Sigmoid colon (tissue), 7 donors: ENCODE data around the gene FLNB. TPM values are rescaled to one million over a fixed set of nuclear protein-coding genes. Genes with fewer than 3 reads are reported as not detected.

Experiments
- DNase-seq: peaks from one replicate; pipeline ENCODE4 v3.0.0-alpha.2; 2019
- H3K27ac ChIP-seq, 4 donors: fragments of 200-600 bp; sonication (generic); one replicate each; pipeline ENCODE4 v1.5.1; 2016 to 2019; ENCODE audit warnings: mild to moderate bottlenecking in 1 of 4
- H3K27me3 ChIP-seq, 3 donors: fragments of 200-600 bp; sonication (generic); one replicate each; pipeline ENCODE4 v1.5.1; 2019; ENCODE audit warnings: mild to moderate bottlenecking in 1 of 3
- H3K36me3 ChIP-seq, 4 donors: fragments of 200-600 bp; sonication (generic); one replicate each; pipeline ENCODE4 v1.5.1; 2016 to 2019
- H3K4me1 ChIP-seq, 4 donors: fragments of 200-600 bp; sonication (generic); one replicate each; pipeline ENCODE4 v1.5.1; 2017 to 2019
- H3K4me3 ChIP-seq, 4 donors: fragments of 200-600 bp; sonication (generic); one replicate each; pipeline ENCODE4 v1.5.1; 2017 to 2019; ENCODE audit warnings: mild to moderate bottlenecking in 2 of 4, moderate library complexity in 1 of 4
- H3K9me3 ChIP-seq, 4 donors: fragments of 200-600 bp in 3 of 4; sonication (generic) in 3 of 4; one replicate each; pipeline versions ENCODE4 v1.5.1 to v1.6.1; 2013 to 2019
- CTCF ChIP-seq, 4 experiments: fragments of 450-650 bp in 3 of 4; fragments of 200-600 bp in 1 of 4; IDR thresholded peaks; one replicate each; pipeline ENCODE4 v1.5.1; 2016 to 2019; ENCODE audit warnings: antibody characterized with exemption in 4 of 4, mild to moderate bottlenecking in 3 of 4, moderate library complexity in 2 of 4
- EP300 ChIP-seq, 4 donors: sonication (generic); formaldehyde crosslinking; IDR thresholded peaks; one replicate each; pipeline ENCODE4 v1.6.1; 2017; ENCODE audit warnings: antibody characterized with exemption in 4 of 4
- POLR2A ChIP-seq, 2 donors: fragments of 450-650 bp; IDR thresholded peaks; one replicate each; pipeline ENCODE4 v1.6.1; 2016; ENCODE audit warnings: antibody characterized with exemption in 2 of 2, mild to moderate bottlenecking in 2 of 2, moderate library complexity in 2 of 2
- POLR2AphosphoS5 ChIP-seq, 4 donors: sonication (generic); formaldehyde crosslinking; IDR thresholded peaks; one replicate each; pipeline ENCODE4 v1.6.1; 2017; ENCODE audit warnings: antibody characterized with exemption in 4 of 4
- WGBS, 2 donors: extraction: QIAGEN DNeasy Blood & Tissue Kit; methylation state at CpG; one replicate each; pipeline ENCODE4 v1.1.7; 2013; 5-methylcytosine and 5-hydroxymethylcytosine counted together
- intact Hi-C: fragments of 100-400 bp; cut with DNase I; formaldehyde crosslinking; loops from one replicate; pipeline ENCODE4 v1.15.1; 2023
- polyA plus RNA-seq, 3 donors: library from polyadenylated mRNA; stranded (reverse); fragments of 200-250 nt; gene quantifications; one replicate each; pipeline ENCODE4 v1.2.3, GENCODE V29; 2013
- total RNA-seq, 4 donors: library from RNA; depleted of rRNA; stranded (reverse); fragments of >200 nt; gene quantifications; one replicate each; pipeline ENCODE4 v1.1.0, GENCODE V29; 2016
- donor health status: healthy with polysubstance abuse.
- donor health status: Bipolar disorder and iron deficiency.
- donor health status: healthy.

The FLNB gene
- total and polyA plus RNA-seq, 7 donors: 51.7 to 277 (median 109) TPM

DNA sequence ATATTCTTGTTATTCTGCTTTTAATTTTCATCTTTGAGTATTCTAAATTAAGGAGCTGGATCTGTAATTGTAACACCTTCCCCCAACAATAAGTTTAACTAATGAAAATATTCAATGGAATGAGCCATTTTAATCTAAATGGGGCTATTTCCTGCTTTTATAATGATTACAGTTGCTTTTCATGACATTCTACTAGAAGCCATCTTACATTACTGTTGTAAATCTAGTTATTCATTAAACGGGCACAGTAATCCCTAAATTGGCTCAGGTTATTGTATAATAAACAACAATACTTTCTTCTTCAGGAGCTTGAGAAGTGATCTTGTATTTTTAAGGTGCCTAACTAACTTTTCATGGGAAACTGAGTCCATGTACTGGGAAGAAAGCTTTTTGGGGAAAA lies 8.5 kb downstream of the FLNB start:
- TF ChIP-seq EP300 (IDR thresholded peaks at IDR 0.05): no peak
- TF ChIP-seq POLR2AphosphoS5 (IDR thresholded peaks at IDR 0.05): no peak
- no peak for TF ChIP-seq CTCF (IDR thresholded peaks at IDR 0.05)
- no peak for TF ChIP-seq POLR2A (IDR thresholded peaks at IDR 0.05)
- no peak for DNase-seq
- Histone ChIP-seq H3K27ac (peak overlapping the region; percentile 86 to 93 (median 88)), H3K36me3 (no peaks in the 10 kb centered on the region), H3K27me3 (no peaks in the 10 kb centered on the region), H3K9me3 (no peaks in the 10 kb centered on the region), H3K4me3 (no peak overlapping the region), H3K4me1 (peaks cover 0 to 99% (median 93%) of the 10 kb centered on the region in 4 donors)
- intact Hi-C loops: no loop called here
- WGBS, 2 donors: 15 to 49% methylated on average over 1 of the region's 1 CpG

DNA sequence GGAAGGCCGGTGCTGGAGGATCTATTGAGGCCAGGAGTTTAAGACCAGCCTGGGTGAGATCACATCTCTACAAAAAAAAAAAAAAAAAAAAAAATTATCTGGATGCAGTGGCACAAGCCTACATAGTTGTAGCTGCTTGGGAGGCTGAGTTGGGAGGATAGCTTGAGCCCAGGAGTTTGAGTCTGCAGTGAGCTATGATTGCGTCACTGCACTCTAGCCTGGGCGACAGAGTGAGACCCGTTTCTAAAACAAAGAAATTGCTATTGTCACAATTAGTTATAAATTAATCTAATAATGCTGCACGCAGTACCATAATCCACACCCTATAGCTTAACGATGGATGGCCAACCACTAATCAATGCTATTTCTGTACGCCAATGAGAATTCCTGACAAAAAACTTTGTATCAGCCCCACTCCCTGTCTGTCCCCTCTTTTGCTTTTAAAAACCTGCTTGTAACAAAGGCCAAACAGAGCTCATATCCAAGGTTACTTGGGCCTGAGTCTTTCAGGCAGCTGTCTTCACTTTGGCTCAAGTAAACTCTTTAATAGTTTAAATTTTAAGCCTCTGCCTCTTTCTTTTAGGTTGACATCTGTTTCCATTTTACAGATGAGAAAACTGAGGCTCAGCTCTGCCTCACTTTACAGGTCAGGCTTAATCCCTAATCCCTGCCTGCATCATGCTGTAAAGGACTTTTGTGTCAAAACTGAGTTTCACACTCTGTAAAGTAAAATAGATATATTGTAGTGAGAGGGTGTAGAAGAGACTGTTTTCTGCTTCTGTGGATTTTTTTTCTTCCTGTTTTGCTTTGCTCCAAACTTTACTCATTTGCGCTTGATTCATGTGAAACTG lies 10.9 kb downstream of the FLNB start:
- H3K4me3 ChIP-seq: no peak overlapping the region
- TF ChIP-seq EP300 (IDR thresholded peaks at IDR 0.05): no peak
- TF ChIP-seq POLR2AphosphoS5 (IDR thresholded peaks at IDR 0.05): no peak
- no peak for TF ChIP-seq POLR2A (IDR thresholded peaks at IDR 0.05)
- no peak for TF ChIP-seq CTCF (IDR thresholded peaks at IDR 0.05)
- WGBS, 2 donors: 50 to 79% methylated on average over 8 of the region's 8 CpGs
- no peaks in the 10 kb centered on the region for H3K9me3 ChIP-seq
- intact Hi-C loops: no loop called here
- no peak for DNase-seq
- H3K4me1 ChIP-seq: peaks cover 0 to 99% (median 92%) of the 10 kb centered on the region in 4 donors
- H3K27me3 ChIP-seq: no peaks in the 10 kb centered on the region
- peak overlapping the region; percentile 86 to 93 (median 88) for H3K27ac ChIP-seq
- H3K36me3 ChIP-seq: no peaks in the 10 kb centered on the region

GRCh38 chr3:58020783-58021071 lies 12.5 kb downstream of the FLNB start:
- TF ChIP-seq CTCF (IDR thresholded peaks at IDR 0.05): no peak
- TF ChIP-seq POLR2AphosphoS5 (IDR thresholded peaks at IDR 0.05): no peak
- no peak for TF ChIP-seq POLR2A (IDR thresholded peaks at IDR 0.05)
- no peak for TF ChIP-seq EP300 (IDR thresholded peaks at IDR 0.05)
- H3K27ac ChIP-seq: peak overlapping the region; percentile 86 to 93 (median 88)
- no peaks in the 10 kb centered on the region for H3K36me3 ChIP-seq
- DNase-seq: no peak
- H3K9me3 ChIP-seq: no peaks in the 10 kb centered on the region
- H3K4me1 ChIP-seq: peaks cover 0 to 96% (median 86%) of the 10 kb centered on the region in 4 donors
- H3K27me3 ChIP-seq: no peaks in the 10 kb centered on the region
- no peak overlapping the region for H3K4me3 ChIP-seq
- intact Hi-C loops: loop anchor here (5.0 kb wide), 1 partner anchor 42 kb away; no protein-coding TSS in a partner anchor
- WGBS, 2 donors: 15 to 68% methylated on average over 7 of the region's 7 CpGs

DNA sequence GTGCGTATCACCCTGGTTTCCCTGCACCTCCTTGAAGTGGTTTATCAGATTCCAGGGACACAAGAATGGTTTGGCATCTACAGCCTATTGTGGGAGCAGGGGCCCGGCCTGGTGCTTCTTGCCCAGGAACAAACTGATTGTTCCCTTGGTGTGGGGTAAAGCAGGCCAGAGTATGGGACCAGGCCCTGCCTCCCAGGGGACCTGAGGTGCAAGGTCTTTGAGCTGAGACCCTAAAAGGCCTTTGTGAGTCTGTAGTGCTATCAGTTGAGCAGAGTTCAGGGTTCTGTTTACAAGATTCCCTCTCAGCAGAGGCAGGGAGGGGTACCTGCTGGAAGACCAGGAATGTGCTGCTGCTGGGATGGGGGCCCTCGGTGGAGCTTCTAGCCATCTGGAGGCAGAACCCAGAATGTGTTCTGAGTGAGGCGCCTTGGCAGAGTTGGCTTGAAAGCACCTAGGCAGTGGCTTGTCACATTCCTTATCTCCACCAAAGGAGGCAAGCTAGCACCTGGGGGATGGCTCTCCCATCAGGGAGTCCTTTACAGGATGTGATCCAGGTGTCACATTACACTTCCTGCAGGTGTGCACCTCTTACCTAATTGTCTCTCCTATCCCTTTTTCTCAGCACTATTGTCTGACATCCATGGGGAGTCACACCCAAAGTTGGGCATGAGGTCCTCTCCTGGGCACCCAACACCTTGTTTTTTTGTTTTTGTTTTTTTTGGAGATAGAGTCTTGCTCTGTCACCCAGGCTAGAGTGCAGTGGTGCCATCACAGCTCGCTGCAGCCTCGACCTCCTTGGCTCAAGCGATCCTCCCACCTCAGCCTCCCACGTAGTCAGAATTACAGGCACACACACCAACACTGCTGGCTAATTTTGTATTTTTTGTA lies 13.1 kb downstream of the FLNB start:
- Histone ChIP-seq H3K4me3 (no peak overlapping the region), H3K36me3 (no peaks in the 10 kb centered on the region), H3K27me3 (no peaks in the 10 kb centered on the region), H3K9me3 (no peaks in the 10 kb centered on the region), H3K27ac (peak overlapping the region; percentile 86 to 93 (median 88)), H3K4me1 (peaks cover 0 to 97% (median 86%) of the 10 kb centered on the region in 4 donors)
- no peak for DNase-seq
- intact Hi-C loops: loop anchor here (5.0 kb wide), 1 partner anchor 41 kb away; no protein-coding TSS in a partner anchor
- TF ChIP-seq POLR2AphosphoS5 (IDR thresholded peaks at IDR 0.05): no peak
- TF ChIP-seq CTCF (IDR thresholded peaks at IDR 0.05): no peak
- no peak for TF ChIP-seq POLR2A (IDR thresholded peaks at IDR 0.05)
- no peak for TF ChIP-seq EP300 (IDR thresholded peaks at IDR 0.05)
- WGBS, 2 donors: 54 to 82% methylated on average over 8 of the region's 8 CpGs
